ENCODE results near the gene CTSO.
"Not testable (repeated sequence)": the region's sequence is repeated elsewhere in the genome, so short reads cannot be mapped to it uniquely, and the experiment has no call there.

Gene CTSO

GRCh38 chr4:155900381-155900780 is 53.3 kb downstream of the CTSO start:
- FAIRE-seq (no peak), DNase-seq (ENCODE audit: insufficient read length, low spot score) (no peak)
- TF ChIP-seq TAF1 (IDR thresholded peaks at IDR 0.05; ENCODE audit: low read depth, low read length) (no peak), SPI1 (IDR thresholded peaks at IDR 0.05; ENCODE audit: low read depth, low read length) (no peak), POLR2AphosphoS5 (IDR thresholded peaks at IDR 0.05; ENCODE audit: low read depth, low read length) (no peak), PAX5 (IDR thresholded peaks at IDR 0.05; ENCODE audit: insufficient read depth, low read length, severe bottlenecking) (no peak), POLR2A (IDR thresholded peaks at IDR 0.05; ENCODE audit: low read depth, low read length) (no peak), POU2F2 (IDR thresholded peaks at IDR 0.05; ENCODE audit: low read depth, low read length) (no peak)

GRCh38 chr4:155899891-155900290 is 53.8 kb downstream of the CTSO start:
- DNase-seq (ENCODE audit: insufficient read length, low spot score) (no peak), FAIRE-seq (no peak)
- TF ChIP-seq SPI1 (IDR thresholded peaks at IDR 0.05; ENCODE audit: low read depth, low read length) (no peak), POU2F2 (IDR thresholded peaks at IDR 0.05; ENCODE audit: low read depth, low read length) (no peak), POLR2A (IDR thresholded peaks at IDR 0.05; ENCODE audit: low read depth, low read length) (no peak), TAF1 (IDR thresholded peaks at IDR 0.05; ENCODE audit: low read depth, low read length) (no peak), PAX5 (IDR thresholded peaks at IDR 0.05; ENCODE audit: insufficient read depth, low read length, severe bottlenecking) (no peak)

GRCh38 chr4:155898371-155898770 is 55.3 kb downstream of the CTSO start:
- not testable (repeated sequence) for DNase-seq (ENCODE audit: insufficient read length, low spot score); FAIRE-seq

GRCh38 chr4:155891058-155891457 is 62.6 kb downstream of the CTSO start:
- no peak for FAIRE-seq
- TF ChIP-seq POLR2AphosphoS5 (IDR thresholded peaks at IDR 0.05; ENCODE audit: low read depth, low read length), result no peak
- no peak for TF ChIP-seq SPI1 (IDR thresholded peaks at IDR 0.05; ENCODE audit: low read depth, low read length)
- no peak for DNase-seq (ENCODE audit: insufficient read length, low spot score)

- DNase-seq (ENCODE audit: insufficient read length, low spot score), result no peak
- FAIRE-seq, result no peak
- TF ChIP-seq SPI1 (IDR thresholded peaks at IDR 0.05; ENCODE audit: low read depth, low read length) (no peak), POLR2A (IDR thresholded peaks at IDR 0.05; ENCODE audit: low read depth, low read length) (no peak), PAX5 (IDR thresholded peaks at IDR 0.05; ENCODE audit: insufficient read depth, low read length, severe bottlenecking) (no peak), POLR2AphosphoS5 (IDR thresholded peaks at IDR 0.05; ENCODE audit: low read depth, low read length) (no peak), POU2F2 (IDR thresholded peaks at IDR 0.05; ENCODE audit: low read depth, low read length) (no peak), TAF1 (IDR thresholded peaks at IDR 0.05; ENCODE audit: low read depth, low read length) (no peak)
Measured at GRCh38 chr4:155889946-155890345, 63.7 kb downstream of the CTSO start.

GRCh38 chr4:155889031-155889793 is 64.5 kb downstream of the CTSO start:
- DNase-seq (ENCODE audit: insufficient read length, low spot score) (no peak), FAIRE-seq (no peak)
- TF ChIP-seq TAF1 (IDR thresholded peaks at IDR 0.05; ENCODE audit: low read depth, low read length), result no peak
- TF ChIP-seq SPI1 (IDR thresholded peaks at IDR 0.05; ENCODE audit: low read depth, low read length), result no peak
- TF ChIP-seq POU2F2 (IDR thresholded peaks at IDR 0.05; ENCODE audit: low read depth, low read length), result no peak
- TF ChIP-seq PAX5 (IDR thresholded peaks at IDR 0.05; ENCODE audit: insufficient read depth, low read length, severe bottlenecking), result no peak

- DNase-seq (ENCODE audit: insufficient read length, low spot score) (no peak), FAIRE-seq (no peak)
- TF ChIP-seq POU2F2 (IDR thresholded peaks at IDR 0.05; ENCODE audit: low read depth, low read length) (no peak), PAX5 (IDR thresholded peaks at IDR 0.05; ENCODE audit: insufficient read depth, low read length, severe bottlenecking) (no peak), POLR2AphosphoS5 (IDR thresholded peaks at IDR 0.05; ENCODE audit: low read depth, low read length) (no peak), TAF1 (IDR thresholded peaks at IDR 0.05; ENCODE audit: low read depth, low read length) (no peak), POLR2A (IDR thresholded peaks at IDR 0.05; ENCODE audit: low read depth, low read length) (no peak), SPI1 (IDR thresholded peaks at IDR 0.05; ENCODE audit: low read depth, low read length) (no peak)
Measured at GRCh38 chr4:155887847-155888570, 65.7 kb downstream of the CTSO start.

- TF ChIP-seq SPI1 (IDR thresholded peaks at IDR 0.05; ENCODE audit: low read depth, low read length), result no peak
- TF ChIP-seq POU2F2 (IDR thresholded peaks at IDR 0.05; ENCODE audit: low read depth, low read length), result no peak
- no peak for TF ChIP-seq POLR2AphosphoS5 (IDR thresholded peaks at IDR 0.05; ENCODE audit: low read depth, low read length)
- no peak for DNase-seq (ENCODE audit: insufficient read length, low spot score)
- FAIRE-seq, result no peak
Measured at GRCh38 chr4:155887045-155887444, 66.6 kb downstream of the CTSO start.

- DNase-seq (ENCODE audit: insufficient read length, low spot score) (no peak), FAIRE-seq (no peak)
- TF ChIP-seq PAX5 (IDR thresholded peaks at IDR 0.05; ENCODE audit: insufficient read depth, low read length, severe bottlenecking) (no peak), POLR2A (IDR thresholded peaks at IDR 0.05; ENCODE audit: low read depth, low read length) (no peak), TAF1 (IDR thresholded peaks at IDR 0.05; ENCODE audit: low read depth, low read length) (no peak), POU2F2 (IDR thresholded peaks at IDR 0.05; ENCODE audit: low read depth, low read length) (no peak), POLR2AphosphoS5 (IDR thresholded peaks at IDR 0.05; ENCODE audit: low read depth, low read length) (no peak), SPI1 (IDR thresholded peaks at IDR 0.05; ENCODE audit: low read depth, low read length) (no peak)
Measured at GRCh38 chr4:155885666-155886065, 68.0 kb downstream of the CTSO start.

GRCh38 chr4:155883895-155884294 is 69.8 kb downstream of the CTSO start:
- DNase-seq (ENCODE audit: insufficient read length, low spot score) (no peak), FAIRE-seq (no peak)
- TF ChIP-seq PAX5 (IDR thresholded peaks at IDR 0.05; ENCODE audit: insufficient read depth, low read length, severe bottlenecking) (no peak), POLR2AphosphoS5 (IDR thresholded peaks at IDR 0.05; ENCODE audit: low read depth, low read length) (no peak), POU2F2 (IDR thresholded peaks at IDR 0.05; ENCODE audit: low read depth, low read length) (no peak), TAF1 (IDR thresholded peaks at IDR 0.05; ENCODE audit: low read depth, low read length) (no peak), POLR2A (IDR thresholded peaks at IDR 0.05; ENCODE audit: low read depth, low read length) (no peak), SPI1 (IDR thresholded peaks at IDR 0.05; ENCODE audit: low read depth, low read length) (no peak)

Data from GM12891 (cell line).